Measurements from ENCODE around the gene CYLD.
A peak's percentile ranks its signal among the peaks of the same experiment; 100 is the strongest.

CYLD gene

GRCh38 chr16:50740736-50741135, 1.1 kb upstream of the CYLD start:
- no peak for DNase-seq (ENCODE audit: low spot score)

GRCh38 chr16:50741225-50741780, 583 bp upstream of the CYLD start:
- DNase-seq (ENCODE audit: low spot score) = peak; percentile 38

- peak; percentile 45 for DNase-seq (ENCODE audit: low spot score)
Observed at GRCh38 chr16:50742576-50743200, 802 bp downstream of the CYLD start.

GRCh38 chr16:50743581-50744225, 1.8 kb downstream of the CYLD start:
- DNase-seq (ENCODE audit: low spot score) = no peak

- no peak for DNase-seq (ENCODE audit: low spot score)
Observed at GRCh38 chr16:50744881-50745280, 3.0 kb downstream of the CYLD start.

GRCh38 chr16:50745940-50746339, 4.1 kb downstream of the CYLD start:
- DNase-seq (ENCODE audit: low spot score) = no peak

GRCh38 chr16:50747207-50747956, 5.5 kb downstream of the CYLD start:
- DNase-seq (ENCODE audit: low spot score) = peak; percentile 20

GRCh38 chr16:50751528-50751927, 9.6 kb downstream of the CYLD start:
- DNase-seq (ENCODE audit: low spot score) = no peak

- no peak for DNase-seq (ENCODE audit: low spot score)
Observed at GRCh38 chr16:50752471-50753235, 10.8 kb downstream of the CYLD start.

- DNase-seq (ENCODE audit: low spot score) = no peak
Observed at GRCh38 chr16:50756473-50756872, 14.6 kb downstream of the CYLD start.

GRCh38 chr16:50761267-50761666, 19.4 kb downstream of the CYLD start:
- DNase-seq (ENCODE audit: low spot score) = no peak

- DNase-seq (ENCODE audit: low spot score) = no peak
Observed at GRCh38 chr16:50762241-50762640, 20.4 kb downstream of the CYLD start.

GRCh38 chr16:50763211-50763610, 21.3 kb downstream of the CYLD start:
- no peak for DNase-seq (ENCODE audit: low spot score)

- DNase-seq (ENCODE audit: low spot score) = no peak
Observed at GRCh38 chr16:50765260-50765659, 23.4 kb downstream of the CYLD start.

GRCh38 chr16:50765861-50766260, 24.0 kb downstream of the CYLD start:
- no peak for DNase-seq (ENCODE audit: low spot score)

GRCh38 chr16:50767197-50767596, 25.3 kb downstream of the CYLD start:
- DNase-seq (ENCODE audit: low spot score) = no peak

GRCh38 chr16:50771366-50771765, 29.5 kb downstream of the CYLD start:
- peak; percentile 21 for DNase-seq (ENCODE audit: low spot score)

GRCh38 chr16:50774405-50774804, 32.5 kb downstream of the CYLD start:
- DNase-seq (ENCODE audit: low spot score) = no peak

- no peak for DNase-seq (ENCODE audit: low spot score)
Observed at GRCh38 chr16:50774960-50775359, 33.1 kb downstream of the CYLD start.

- DNase-seq (ENCODE audit: low spot score) = no peak
Observed at GRCh38 chr16:50776037-50776436, 34.2 kb downstream of the CYLD start.

GRCh38 chr16:50778284-50779163, 36.6 kb downstream of the CYLD start:
- no peak for DNase-seq (ENCODE audit: low spot score)
